Stimulated activated CD8-positive, alpha-beta memory T cell treated with anti-CD3 and anti-CD28 coated beads, Interleukin-4, amount 100 ng/mL, for 24 hours (primary cell): Measurements from ENCODE around the gene HACD1.

Experiments used
- DNase-seq: peaks from one replicate; pipeline ENCODE4 v3.0.0-alpha.2; 2020; ENCODE audit warnings: low read depth

The HACD1 gene

GRCh38 chr10:17580885-17581284, 36.3 kb downstream of the HACD1 start:
- no peak for DNase-seq

- no peak for DNase-seq
These were observed 38.6 kb downstream of the HACD1 start for GRCh38 chr10:17578603-17579002.

GRCh38 chr10:17576768-17577167, 40.4 kb downstream of the HACD1 start:
- DNase-seq, result no peak

GRCh38 chr10:17564911-17565310, 52.3 kb downstream of the HACD1 start:
- no peak for DNase-seq

- DNase-seq, result no peak
These were observed 53.7 kb downstream of the HACD1 start for GRCh38 chr10:17563452-17563851.

GRCh38 chr10:17562614-17563013, 54.6 kb downstream of the HACD1 start:
- no peak for DNase-seq

GRCh38 chr10:17561111-17561510, 56.1 kb downstream of the HACD1 start:
- DNase-seq, result no peak

- no peak for DNase-seq
These were observed 59.7 kb downstream of the HACD1 start for GRCh38 chr10:17557459-17557858.

GRCh38 chr10:17548770-17549169, 68.4 kb downstream of the HACD1 start:
- DNase-seq, result no peak

GRCh38 chr10:17548162-17548561, 69.0 kb downstream of the HACD1 start:
- no peak for DNase-seq

- no peak for DNase-seq
These were observed 70.1 kb downstream of the HACD1 start for GRCh38 chr10:17547060-17547459.

- DNase-seq, result no peak
These were observed 72.7 kb downstream of the HACD1 start for GRCh38 chr10:17544465-17544864.
